Measurements from ENCODE around the gene MBD5.

MBD5 gene

GRCh38 chr2:148259674-148260073 lies 238.8 kb downstream of the MBD5 start:
- DNase-seq (ENCODE audit: low read depth, low spot score): peak; percentile 22
- H3K4me3 ChIP-seq (ENCODE audit: low read length): no peak overlapping the region

GRCh38 chr2:148263890-148264289 lies 243.0 kb downstream of the MBD5 start:
- H3K4me3 ChIP-seq (ENCODE audit: low read length): no peak overlapping the region
- DNase-seq (ENCODE audit: low read depth, low spot score): no peak

GRCh38 chr2:148273158-148273691 lies 252.3 kb downstream of the MBD5 start:
- H3K4me3 ChIP-seq (ENCODE audit: low read length): no peak overlapping the region
- DNase-seq (ENCODE audit: low read depth, low spot score): no peak

GRCh38 chr2:148279216-148279615 lies 258.3 kb downstream of the MBD5 start:
- no peak overlapping the region for H3K4me3 ChIP-seq (ENCODE audit: low read length)
- no peak for DNase-seq (ENCODE audit: low read depth, low spot score)

GRCh38 chr2:148282201-148282600 lies 261.3 kb downstream of the MBD5 start:
- no peak overlapping the region for H3K4me3 ChIP-seq (ENCODE audit: low read length)
- DNase-seq (ENCODE audit: low read depth, low spot score): no peak

GRCh38 chr2:148292431-148292830 lies 271.5 kb downstream of the MBD5 start:
- H3K4me3 ChIP-seq (ENCODE audit: low read length): no peak overlapping the region
- DNase-seq (ENCODE audit: low read depth, low spot score): no peak

GRCh38 chr2:148298196-148298595 lies 277.3 kb downstream of the MBD5 start:
- DNase-seq (ENCODE audit: low read depth, low spot score): no peak
- no peak overlapping the region for H3K4me3 ChIP-seq (ENCODE audit: low read length)

- no peak for DNase-seq (ENCODE audit: low read depth, low spot score)
- no peak overlapping the region for H3K4me3 ChIP-seq (ENCODE audit: low read length)
Measured at GRCh38 chr2:148299616-148300015, 278.7 kb downstream of the MBD5 start.

GRCh38 chr2:148300544-148300943 lies 279.7 kb downstream of the MBD5 start:
- DNase-seq (ENCODE audit: low read depth, low spot score): no peak
- no peak overlapping the region for H3K4me3 ChIP-seq (ENCODE audit: low read length)

GRCh38 chr2:148301362-148301761 lies 280.5 kb downstream of the MBD5 start:
- H3K4me3 ChIP-seq (ENCODE audit: low read length): no peak overlapping the region
- no peak for DNase-seq (ENCODE audit: low read depth, low spot score)

GRCh38 chr2:148302526-148302925 lies 281.6 kb downstream of the MBD5 start:
- no peak for DNase-seq (ENCODE audit: low read depth, low spot score)
- no peak overlapping the region for H3K4me3 ChIP-seq (ENCODE audit: low read length)

GRCh38 chr2:148303161-148303560 lies 282.3 kb downstream of the MBD5 start:
- no peak overlapping the region for H3K4me3 ChIP-seq (ENCODE audit: low read length)
- no peak for DNase-seq (ENCODE audit: low read depth, low spot score)

GRCh38 chr2:148305476-148305875 lies 284.6 kb downstream of the MBD5 start:
- H3K4me3 ChIP-seq (ENCODE audit: low read length): no peak overlapping the region
- no peak for DNase-seq (ENCODE audit: low read depth, low spot score)

- no peak overlapping the region for H3K4me3 ChIP-seq (ENCODE audit: low read length)
- DNase-seq (ENCODE audit: low read depth, low spot score): no peak
Measured at GRCh38 chr2:148306027-148306426, 285.1 kb downstream of the MBD5 start.

GRCh38 chr2:148317598-148317997 lies 296.7 kb downstream of the MBD5 start:
- no peak overlapping the region for H3K4me3 ChIP-seq (ENCODE audit: low read length)
- DNase-seq (ENCODE audit: low read depth, low spot score): no peak

- DNase-seq (ENCODE audit: low read depth, low spot score): no peak
- H3K4me3 ChIP-seq (ENCODE audit: low read length): no peak overlapping the region
Measured at GRCh38 chr2:148338541-148338940, 317.6 kb downstream of the MBD5 start.

GRCh38 chr2:148342086-148342485 lies 321.2 kb downstream of the MBD5 start:
- no peak overlapping the region for H3K4me3 ChIP-seq (ENCODE audit: low read length)
- no peak for DNase-seq (ENCODE audit: low read depth, low spot score)

- no peak for DNase-seq (ENCODE audit: low read depth, low spot score)
- H3K4me3 ChIP-seq (ENCODE audit: low read length): no peak overlapping the region
Measured at GRCh38 chr2:148350199-148350598, 329.3 kb downstream of the MBD5 start.

GRCh38 chr2:148351437-148352143 lies 330.7 kb downstream of the MBD5 start:
- H3K4me3 ChIP-seq (ENCODE audit: low read length): no peak overlapping the region
- no peak for DNase-seq (ENCODE audit: low read depth, low spot score)

- no peak for DNase-seq (ENCODE audit: low read depth, low spot score)
- H3K4me3 ChIP-seq (ENCODE audit: low read length): no peak overlapping the region
Measured at GRCh38 chr2:148358375-148358774, 337.5 kb downstream of the MBD5 start.

GRCh38 chr2:148360662-148361061 lies 339.8 kb downstream of the MBD5 start:
- H3K4me3 ChIP-seq (ENCODE audit: low read length): no peak overlapping the region
- no peak for DNase-seq (ENCODE audit: low read depth, low spot score)

Measured in Jurkat, Clone E6-1 (cell line).